Tibial nerve (tissue), 4 donors: ENCODE data around the gene SORCS2.

Experiments used
- CTCF ChIP-seq, 5 experiments: fragments of 200-600 bp in 3 of 5; fragments of 450-650 bp in 2 of 5; sonication (generic) in 3 of 5; IDR thresholded peaks; one replicate each; pipeline ENCODE4 v1.5.1; 2016 to 2019; ENCODE audit warnings: antibody characterized with exemption in 5 of 5, mild to moderate bottlenecking in 3 of 5, moderate library complexity in 2 of 5
- EP300 ChIP-seq, 2 donors: sonication (generic); formaldehyde crosslinking; IDR thresholded peaks; one replicate each; pipeline ENCODE4 v1.6.1; 2017; ENCODE audit warnings: antibody characterized with exemption in 2 of 2, mild to moderate bottlenecking in 1 of 2
- POLR2A ChIP-seq, 2 donors: fragments of 450-650 bp; IDR thresholded peaks; one replicate each; pipeline ENCODE4 v1.6.1; 2017; ENCODE audit warnings: antibody characterized with exemption in 2 of 2, mild to moderate bottlenecking in 2 of 2, moderate library complexity in 2 of 2

- no peak for TF ChIP-seq CTCF (IDR thresholded peaks at IDR 0.05)
- no peak for TF ChIP-seq POLR2A (IDR thresholded peaks at IDR 0.05)
- TF ChIP-seq EP300 (IDR thresholded peaks at IDR 0.05) = no peak
Observed at GRCh38 chr4:7148337-7148736, 44.0 kb upstream of the SORCS2 start.
